ENCODE data around the gene TSPAN9. TPM values are rescaled to one million over a fixed set of nuclear protein-coding genes. Genes with fewer than 3 reads are reported as not detected.

The TSPAN9 gene, protein sequence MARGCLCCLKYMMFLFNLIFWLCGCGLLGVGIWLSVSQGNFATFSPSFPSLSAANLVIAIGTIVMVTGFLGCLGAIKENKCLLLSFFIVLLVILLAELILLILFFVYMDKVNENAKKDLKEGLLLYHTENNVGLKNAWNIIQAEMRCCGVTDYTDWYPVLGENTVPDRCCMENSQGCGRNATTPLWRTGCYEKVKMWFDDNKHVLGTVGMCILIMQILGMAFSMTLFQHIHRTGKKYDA
- polyA plus RNA-seq (ENCODE audit: insufficient read length in 3 of 3) = 100 to 1,000 TPM in 1 of 3 donors, 10 to 100 TPM in 2; 92.7 to 102 (median 95.0) TPM

DNA sequence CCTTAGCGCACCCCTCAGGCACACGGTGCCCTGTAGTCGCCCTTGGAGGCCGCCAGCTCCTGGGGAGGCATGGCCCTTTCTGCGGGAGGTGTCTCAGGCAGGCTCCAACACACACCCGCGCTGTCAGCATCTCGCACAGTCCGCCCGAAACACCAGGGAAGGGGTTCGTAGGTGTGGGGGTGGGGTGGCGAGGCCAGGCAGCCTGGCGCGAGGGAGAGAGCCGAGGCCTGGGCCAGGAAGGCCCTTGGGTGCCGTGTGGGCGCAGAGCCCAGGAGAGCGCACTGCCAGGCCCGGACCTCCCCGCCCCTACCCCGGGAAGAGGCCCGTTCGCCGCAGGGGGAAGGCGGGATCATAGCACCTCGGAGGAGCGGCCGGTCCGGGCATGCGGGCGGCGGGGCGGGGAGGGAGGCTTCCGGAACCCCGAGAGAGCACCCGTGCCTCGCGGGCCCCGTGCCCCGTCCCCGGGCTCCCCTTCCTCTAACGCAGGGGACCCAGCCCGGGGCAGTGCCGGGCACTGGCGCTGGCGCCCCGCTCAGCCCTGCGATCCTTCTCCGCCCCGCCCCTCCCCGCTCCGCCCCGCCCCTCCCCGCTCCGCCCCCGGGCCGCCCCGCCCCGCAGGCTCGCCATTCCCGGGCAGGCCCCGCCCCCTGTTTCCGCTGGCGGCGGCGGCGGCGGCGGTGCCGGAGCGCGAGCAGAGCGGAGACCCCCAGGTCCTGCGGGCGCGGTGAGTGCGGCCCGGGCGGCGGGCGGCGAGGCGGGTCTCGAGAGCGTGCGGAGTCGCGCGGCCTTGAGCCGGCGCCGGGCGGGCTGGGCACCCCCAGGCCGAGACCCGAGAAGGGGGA is at the start of gene TSPAN9:
Gene TSPAN9 (plus strand): TSS at position 650 of the 842 bp plus-strand sequence. CDS start 123,815 bp downstream, outside the sequence.
- no peak for DNase-seq (ENCODE audit: low read depth in 3 of 3, low spot score in 2 of 3)

DNA sequence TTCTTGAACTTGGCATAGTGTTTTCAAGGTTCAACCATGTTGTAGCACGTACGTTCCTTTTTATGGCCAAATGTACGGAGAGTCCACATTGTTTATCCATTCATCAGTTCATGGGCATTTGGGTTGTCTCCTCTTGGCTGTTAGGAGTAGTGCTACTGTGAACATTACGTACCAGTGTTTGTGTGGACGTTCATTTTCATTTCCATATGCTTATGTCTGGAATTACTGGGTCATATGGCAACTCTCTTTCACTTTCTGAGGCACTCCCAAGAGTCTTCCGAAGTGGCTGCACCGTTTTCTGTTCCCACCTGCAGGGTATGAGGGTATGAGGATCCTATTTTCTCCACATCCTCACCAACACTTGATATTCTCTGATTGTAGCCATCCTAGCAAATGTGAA is 49.1 kb upstream of the TSPAN9 start:
- DNase-seq (ENCODE audit: low read depth in 3 of 3, low spot score in 2 of 3) = no peak

DNA sequence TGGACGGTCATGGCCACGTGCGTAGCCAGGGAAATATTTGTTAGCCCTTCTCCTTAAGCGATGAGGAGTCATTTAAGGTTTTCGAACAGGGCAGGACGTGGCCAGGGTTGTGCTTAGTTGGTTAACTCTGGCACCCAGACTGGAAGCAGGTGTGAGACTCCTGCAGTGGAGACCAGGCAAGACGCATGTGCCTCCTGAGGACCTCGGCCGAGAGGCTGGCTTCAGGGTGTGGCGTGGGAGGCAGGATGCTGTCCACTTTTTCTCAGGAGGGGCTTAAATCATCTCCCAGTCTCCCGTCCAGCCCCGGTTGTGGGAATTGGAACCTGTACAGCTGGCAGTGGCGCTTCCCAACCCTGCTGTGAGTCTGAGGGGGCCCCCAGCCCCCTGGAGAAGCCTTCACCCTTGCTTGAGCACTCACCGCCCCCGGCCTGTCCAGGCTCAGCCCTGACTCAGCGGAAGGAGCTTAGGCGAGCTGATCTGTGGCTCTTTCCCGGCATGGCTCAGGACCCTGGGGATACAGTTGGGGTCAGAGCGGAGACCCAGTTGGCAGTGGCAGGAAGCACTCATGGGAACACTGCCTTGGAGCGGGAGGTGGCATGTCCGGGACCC is 46.3 kb upstream of the TSPAN9 start:
- DNase-seq (ENCODE audit: low read depth in 3 of 3, low spot score in 2 of 3) = no peak

DNA sequence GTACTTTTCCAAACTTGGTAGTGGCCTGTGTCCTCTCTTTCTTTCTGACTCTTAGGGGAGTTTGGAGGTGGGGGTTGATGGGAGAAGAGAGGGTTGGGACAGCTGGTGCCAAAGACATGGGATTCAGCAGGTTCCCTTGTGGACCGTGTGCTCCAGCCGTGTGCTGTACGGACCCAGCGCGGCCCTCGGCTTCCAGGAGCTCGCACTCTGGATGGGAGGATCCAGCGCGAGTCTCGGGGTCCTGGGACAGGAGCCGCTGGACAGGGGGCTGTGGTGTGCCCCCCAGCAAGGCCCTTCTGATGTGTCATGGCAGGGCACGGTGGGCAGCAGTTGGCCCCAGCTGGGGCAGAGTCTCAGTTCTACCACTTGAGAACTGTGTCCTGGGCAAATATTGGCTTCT is 45.0 kb upstream of the TSPAN9 start:
- DNase-seq (ENCODE audit: low read depth in 3 of 3, low spot score in 2 of 3) = no peak

DNA sequence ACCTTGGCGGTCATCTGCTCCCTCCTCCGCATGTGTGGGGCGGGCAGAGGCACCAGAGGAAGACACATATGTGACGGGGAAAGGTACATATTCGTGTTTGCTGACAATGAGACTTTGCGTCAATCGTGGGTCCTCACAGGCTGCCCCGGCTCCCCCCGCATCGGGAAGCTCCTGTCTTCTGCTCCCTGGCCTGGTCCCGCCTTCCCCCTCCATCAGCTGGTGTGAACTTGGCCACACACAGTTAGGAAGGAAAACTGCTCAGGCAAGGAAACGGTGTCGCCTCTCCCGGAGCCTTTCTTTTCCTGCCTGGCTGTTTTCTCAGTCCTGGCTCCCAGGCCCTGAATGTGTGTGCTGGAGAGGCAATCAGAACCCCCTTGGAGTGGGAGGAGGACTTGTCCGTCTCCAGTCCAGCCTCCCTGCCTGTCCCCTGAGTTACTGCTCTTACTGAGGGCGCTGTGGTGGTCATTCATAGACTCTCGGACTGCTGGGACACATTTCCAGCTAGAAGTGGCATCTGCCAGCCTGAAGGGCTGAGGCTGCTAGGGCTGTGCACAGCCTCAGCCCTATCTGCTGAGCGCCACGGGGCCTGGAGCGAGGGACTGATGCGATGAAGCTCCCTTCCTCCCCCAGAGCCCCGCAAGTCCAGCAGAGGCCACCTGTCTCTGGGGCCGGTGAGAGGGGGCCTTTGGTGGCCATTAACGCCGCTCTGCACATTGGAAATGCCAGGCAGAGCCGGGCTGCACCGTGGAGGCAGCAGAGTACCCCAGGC is 44.2 kb upstream of the TSPAN9 start:
- DNase-seq (ENCODE audit: low read depth in 3 of 3, low spot score in 2 of 3) = peak in 1 of 3 donors; percentile 44

DNA sequence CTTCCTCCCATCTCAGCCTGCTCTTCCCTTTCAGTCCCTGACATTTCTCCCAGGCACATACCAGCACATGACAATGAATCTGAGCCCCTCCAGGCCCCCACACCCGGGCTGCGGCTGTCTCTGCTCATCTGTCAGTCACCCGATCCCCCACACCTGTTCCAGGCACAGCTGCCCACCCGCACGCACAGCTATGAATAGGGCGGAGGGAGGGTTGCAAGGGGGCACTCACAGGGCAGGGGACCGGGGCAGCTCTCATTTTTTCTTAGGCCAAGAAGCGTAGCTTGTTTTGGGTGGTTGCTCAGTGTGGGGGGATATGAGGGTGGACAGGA is 43.7 kb upstream of the TSPAN9 start:
- DNase-seq (ENCODE audit: low read depth in 3 of 3, low spot score in 2 of 3) = no peak

DNA sequence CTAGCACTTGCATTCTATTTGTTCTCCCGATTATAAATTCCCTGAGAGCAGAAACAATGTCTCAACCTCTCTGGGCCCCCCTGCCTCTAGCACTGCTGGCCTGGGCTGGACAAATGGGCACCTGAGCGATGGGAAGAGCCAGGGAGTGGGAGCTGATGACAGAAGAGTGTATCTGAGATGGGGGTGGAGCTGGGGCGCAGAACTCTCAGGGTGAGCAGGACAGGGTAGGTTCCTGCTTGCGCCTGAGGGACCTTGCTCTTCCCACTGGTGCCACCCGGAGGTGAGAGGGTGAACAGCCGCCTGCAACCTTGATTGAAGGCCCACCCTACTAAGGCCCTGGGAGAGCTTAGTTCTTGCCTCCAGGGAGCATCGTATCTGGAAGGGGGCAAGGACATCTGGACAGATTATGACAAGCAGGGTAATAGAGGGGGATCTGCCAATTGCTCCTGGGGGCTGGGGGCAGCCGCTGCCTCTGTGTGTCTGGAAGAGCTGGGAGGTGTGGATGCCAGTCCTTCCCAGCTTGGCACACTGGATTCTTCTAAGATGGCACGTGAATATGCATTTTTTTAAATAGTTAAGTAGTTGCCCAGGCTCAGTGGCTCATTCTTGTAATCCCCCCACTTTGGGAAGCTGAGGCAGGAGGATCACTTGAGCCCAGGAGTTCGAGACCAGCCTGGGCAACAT is 43.0 kb upstream of the TSPAN9 start:
- DNase-seq (ENCODE audit: low read depth in 3 of 3, low spot score in 2 of 3) = peak in 1 of 3 donors; percentile 58

DNA sequence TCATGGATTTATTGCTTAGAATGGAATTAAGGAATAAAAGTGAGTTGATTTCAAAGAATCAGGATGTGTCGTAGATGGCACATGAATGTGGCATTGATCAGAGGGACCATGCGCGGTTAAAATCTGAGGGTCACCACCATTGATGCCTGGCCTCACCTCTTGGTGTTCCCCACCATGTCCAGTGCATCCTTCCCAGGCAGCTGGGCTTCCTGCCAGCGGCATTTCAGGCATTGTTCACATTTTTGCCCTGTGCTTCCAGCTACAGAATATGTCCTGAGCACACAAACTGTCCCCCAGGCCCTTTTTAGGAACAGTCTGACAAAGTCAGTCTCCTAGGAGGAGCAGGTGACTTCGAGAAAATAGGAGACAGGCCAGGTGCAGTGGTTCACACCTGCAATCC is 42.0 kb upstream of the TSPAN9 start:
- DNase-seq (ENCODE audit: low read depth in 3 of 3, low spot score in 2 of 3) = no peak

DNA sequence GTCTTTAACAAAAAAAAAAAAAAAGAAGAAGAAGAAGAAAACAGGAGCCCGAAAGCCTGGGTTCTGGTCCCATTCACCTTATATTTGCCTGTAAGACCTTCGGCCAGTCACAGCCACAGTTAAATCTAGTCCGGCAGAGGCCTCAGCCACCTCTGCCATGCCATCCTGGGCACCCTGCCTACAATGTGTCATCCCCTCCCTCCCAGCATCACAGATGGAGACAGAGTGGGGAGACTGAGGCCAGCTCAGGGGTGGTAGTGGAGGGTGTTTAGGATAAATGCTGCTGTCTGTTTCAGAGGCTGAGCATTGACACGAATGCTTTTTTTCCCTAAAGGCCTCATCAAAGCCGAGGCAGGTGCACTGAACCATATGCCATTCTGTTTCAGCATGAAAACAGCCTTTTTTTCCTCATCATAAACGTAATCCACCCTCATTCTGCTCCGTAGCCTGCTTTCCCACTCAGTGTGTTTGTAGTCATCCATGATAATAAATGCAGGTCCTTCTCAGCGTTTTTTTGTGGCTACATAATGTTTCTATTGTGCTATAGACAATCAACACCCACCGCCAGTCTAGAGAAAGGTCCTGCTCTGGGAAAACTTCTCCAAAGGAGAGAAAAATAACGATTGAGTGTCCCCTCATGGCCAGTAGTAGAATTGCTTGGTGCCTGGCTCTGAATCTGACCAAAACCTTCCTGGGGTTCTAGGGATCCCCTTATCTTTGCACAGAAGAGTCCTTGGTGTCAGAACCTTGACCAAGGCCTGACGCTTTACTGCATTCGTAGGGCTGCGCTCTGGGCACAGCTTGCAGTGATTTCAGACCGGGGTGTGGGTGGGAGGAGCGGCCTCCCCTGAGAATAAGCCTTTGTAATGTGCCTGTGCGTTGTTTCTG is 41.1 kb upstream of the TSPAN9 start:
- no peak for DNase-seq (ENCODE audit: low read depth in 3 of 3, low spot score in 2 of 3)

DNA sequence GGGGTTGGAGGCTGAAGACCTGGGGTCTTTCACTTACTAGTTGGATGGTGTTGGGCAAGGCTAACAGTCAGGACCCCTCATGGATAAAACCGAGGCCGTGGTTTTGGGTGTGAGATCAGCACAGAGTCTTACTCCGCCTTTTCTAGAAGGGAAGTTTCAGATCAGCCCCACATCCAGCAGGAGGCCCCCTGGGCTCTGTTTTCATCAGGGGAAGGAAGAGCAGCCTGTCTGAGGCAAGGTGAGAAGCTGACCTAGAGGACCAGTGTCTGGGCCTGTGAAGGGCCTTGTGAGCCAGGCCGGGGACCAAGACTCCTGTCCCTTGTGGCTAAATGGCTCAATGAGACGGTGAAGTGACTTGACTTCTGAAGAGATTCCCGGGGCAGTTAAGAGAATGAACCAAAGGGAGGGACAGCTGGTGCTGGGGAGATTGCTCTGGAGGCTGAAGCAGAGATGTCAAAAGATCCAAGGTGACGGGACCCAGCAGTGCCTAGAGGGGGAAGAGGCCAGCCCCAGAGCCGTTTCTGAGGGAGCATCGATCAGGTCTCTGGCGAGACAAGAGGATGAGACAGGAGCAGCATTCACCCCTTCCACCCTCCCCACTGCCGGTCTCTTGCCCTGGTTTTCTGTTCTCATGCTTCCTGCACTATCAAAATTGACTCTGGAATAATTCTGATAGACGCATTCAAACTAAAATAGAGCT is 40.1 kb upstream of the TSPAN9 start:
- DNase-seq (ENCODE audit: low read depth in 3 of 3, low spot score in 2 of 3) = no peak

DNA sequence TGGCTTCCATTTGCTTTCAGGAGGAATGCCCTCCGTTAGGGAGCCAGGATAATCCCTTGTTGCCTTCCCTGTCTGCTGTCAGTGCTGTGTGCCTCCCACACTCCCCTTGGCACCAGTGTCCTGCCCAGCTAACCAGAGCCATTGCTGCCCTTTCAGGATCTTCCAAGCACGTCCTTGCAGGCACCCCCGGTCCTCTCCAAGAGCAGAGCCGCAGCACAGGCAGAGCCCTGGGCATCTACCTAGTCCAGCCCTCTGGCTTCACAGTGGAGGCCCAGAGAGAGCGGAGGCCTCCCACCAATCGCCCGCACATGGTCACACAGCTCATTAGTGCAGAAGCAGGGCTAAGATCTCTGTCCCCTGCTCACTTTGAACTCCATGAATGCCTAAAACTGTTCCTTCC is 39.0 kb upstream of the TSPAN9 start:
- no peak for DNase-seq (ENCODE audit: low read depth in 3 of 3, low spot score in 2 of 3)

DNA sequence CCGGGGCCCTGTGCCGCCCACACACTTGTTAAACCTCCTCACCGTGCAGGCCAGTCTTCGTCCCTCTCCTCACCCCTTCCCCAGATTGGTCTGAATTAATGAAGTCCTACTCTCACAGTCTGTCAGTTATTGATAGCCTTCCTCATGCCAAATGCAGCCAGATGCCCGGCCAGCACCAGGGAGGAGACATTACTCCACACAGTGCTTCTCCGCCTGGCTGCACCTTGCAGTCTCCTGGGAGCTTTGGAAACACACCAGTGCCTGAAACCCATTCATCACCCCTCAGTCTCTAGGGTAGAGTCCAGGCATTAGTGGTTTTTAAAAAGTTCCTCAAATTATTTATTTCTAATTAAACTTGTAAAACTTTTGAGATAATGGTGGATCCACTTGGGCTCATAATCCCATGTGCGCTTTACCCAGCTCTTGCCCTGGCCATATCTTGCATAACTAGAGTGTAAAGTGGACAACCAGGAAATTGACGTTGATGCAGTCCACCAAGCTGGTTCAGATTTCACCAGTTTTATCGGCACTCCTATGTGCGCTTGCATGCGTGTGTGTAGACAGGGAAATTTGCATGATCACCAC is 38.2 kb upstream of the TSPAN9 start:
- DNase-seq (ENCODE audit: low read depth in 3 of 3, low spot score in 2 of 3) = no peak

DNA sequence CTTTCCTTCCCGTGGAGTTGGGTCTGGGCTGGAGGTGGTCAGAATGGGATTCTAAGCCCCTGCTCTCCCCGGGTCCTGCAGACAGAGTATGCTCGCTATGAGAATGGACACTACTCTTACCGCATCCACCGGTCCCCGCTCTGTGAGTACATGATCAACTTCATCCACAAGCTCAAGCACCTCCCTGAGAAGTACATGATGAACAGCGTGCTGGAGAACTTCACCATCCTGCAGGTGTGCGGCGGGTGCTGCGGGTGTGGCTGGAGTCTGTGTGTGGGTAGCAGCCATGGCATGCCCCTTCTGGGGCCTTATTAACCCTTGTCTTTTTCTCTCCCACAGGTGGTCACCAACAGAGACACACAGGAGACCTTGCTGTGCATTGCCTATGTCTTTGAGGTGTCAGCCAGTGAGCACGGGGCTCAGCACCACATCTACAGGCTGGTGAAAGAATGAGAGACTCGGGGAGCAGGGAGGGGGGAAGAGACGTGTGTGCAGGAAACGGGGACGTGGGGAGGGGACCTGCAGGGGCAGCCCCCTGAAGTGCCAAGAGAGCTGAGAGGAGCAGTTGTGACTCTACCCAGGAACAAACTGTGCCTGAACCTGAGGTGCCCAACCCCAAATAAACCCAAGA is 37.0 kb upstream of the TSPAN9 start:
- DNase-seq (ENCODE audit: low read depth in 3 of 3, low spot score in 2 of 3) = no peak

DNA sequence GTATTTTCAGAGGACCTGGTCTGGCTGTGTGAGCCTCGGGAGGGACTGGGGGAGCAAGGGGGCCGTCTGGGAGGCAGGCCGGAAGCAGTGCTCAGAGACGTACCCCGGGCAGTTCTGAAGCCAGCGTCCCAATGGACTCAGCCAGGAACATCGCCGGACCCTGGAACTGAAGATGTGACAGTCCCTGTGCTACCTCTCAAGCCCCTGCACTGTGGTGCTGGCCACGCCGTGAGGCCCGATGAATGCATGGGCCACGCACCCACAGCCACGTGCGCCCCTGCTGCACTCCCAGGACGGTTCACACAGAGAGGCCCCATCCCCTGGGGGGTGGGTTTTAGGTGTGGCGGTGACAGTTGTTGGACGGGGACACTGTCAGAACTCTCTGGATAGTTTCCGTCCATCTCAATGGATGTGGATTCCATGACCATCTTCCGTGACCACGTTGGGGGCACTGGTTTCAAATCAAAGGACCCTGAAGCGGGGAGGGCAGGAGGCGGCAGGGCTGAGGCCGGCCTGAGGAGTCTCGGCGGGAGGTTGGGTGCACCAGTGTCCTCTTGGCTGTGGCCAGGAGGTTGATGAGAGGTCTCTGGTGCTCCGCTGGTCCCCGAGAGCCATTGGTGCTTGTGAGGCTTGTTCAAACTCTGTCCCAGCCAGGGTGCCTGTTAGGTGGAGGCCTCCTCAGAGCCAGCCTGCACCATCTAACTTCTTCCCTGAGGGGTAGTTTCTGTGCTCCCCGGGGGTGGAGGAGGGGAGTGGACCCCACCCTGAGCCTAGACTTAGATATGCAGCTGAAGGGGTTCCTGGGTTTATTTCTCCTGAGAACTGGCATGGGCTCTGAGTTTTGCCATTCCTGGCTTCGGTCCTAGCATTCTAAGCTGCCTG is 36.3 kb upstream of the TSPAN9 start:
- DNase-seq (ENCODE audit: low read depth in 3 of 3, low spot score in 2 of 3) = no peak

DNA sequence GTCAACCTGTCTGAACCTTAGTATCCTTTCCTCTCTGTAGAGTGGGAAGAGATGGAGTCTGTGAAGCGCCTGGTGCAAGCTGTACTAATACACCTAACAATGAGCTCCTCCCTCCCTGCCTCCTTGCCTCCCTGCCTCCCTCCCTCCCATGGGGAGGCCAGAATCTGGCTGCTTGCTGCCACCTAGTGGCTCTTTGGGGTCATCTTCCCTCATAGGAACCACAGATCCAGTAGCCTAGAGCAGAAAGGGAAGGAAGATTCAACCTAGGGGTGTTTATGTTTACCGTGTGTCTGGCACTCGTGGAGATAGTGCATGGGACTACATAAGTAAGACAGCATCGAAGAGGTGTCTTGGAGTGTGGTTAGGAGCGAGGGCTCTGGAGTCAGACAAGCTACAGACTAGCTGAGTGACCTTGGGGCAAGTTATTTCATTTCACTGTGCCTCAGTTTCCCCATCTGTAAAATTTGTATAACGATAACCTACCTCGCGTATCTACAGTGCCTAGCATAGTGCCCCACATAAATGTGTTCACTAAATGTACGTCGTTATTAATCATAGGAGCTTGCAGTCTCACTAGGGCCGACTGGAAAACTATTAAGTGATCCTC is 35.5 kb upstream of the TSPAN9 start:
- peak in 1 of 3 donors; percentile 54 for DNase-seq (ENCODE audit: low read depth in 3 of 3, low spot score in 2 of 3)

DNA sequence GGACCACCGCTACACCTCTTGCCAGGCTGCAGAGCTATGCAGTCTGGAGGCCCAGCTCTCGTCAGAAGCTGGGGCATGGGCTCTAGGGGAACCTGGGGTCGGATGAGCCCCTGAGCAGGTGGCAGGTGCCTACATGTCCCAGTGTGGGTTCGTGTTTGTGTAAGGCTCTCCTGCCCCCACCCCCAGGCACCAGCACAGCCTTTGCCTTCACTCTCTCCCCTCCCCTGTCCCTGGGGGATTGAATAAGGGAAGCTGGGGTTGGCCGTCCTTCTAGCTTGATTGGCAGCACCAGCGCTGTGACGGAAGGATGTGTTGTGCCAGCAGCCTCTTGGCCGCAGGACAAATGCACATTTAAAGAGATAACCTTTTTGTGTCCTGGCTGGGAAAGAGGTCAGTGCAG is 34.8 kb upstream of the TSPAN9 start:
- DNase-seq (ENCODE audit: low read depth in 3 of 3, low spot score in 2 of 3) = no peak

DNA sequence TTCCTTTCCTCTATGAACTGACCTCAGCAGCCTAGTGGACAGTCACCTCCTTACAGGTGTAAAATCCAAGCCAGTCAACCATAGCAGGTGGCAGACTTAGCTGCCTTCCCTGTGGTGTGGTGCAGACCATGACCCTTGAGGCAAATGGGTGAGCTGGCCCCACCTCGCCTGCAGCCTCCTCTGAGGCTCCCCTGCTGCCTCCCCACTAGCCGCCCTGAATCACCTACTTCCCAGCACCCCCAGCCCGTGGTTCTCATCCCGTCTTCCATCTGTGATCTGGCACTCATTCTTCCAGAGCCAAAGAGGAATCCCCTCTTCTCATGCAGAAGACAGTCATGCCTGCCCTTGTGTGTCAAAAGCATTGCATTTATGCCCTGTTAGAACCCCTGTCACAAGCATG is 34.4 kb upstream of the TSPAN9 start:
- DNase-seq (ENCODE audit: low read depth in 3 of 3, low spot score in 2 of 3) = no peak

Data from right renal cortex interstitium (tissue), 3 donors.